Activated T-cell treated with anti-CD3 and anti-CD28 coated beads for 4 hours (primary cell): ENCODE results near the gene RERE.
"Not testable (repeated sequence)": the region's sequence is repeated elsewhere in the genome, so short reads cannot be mapped to it uniquely, and the experiment has no call there.

ENCODE experiments used
- DNase-seq: peaks from one replicate; pipeline ENCODE4 v3.0.0-alpha.2; 2020

Gene RERE

GRCh38 chr1:8747879-8748825 lies 69.3 kb downstream of the RERE start:
- DNase-seq, result no peak

GRCh38 chr1:8746554-8746953 lies 70.9 kb downstream of the RERE start:
- DNase-seq, result no peak

- DNase-seq, result no peak
These were observed 71.6 kb downstream of the RERE start for GRCh38 chr1:8745749-8746390.

- no peak for DNase-seq
These were observed 72.1 kb downstream of the RERE start for GRCh38 chr1:8745346-8745745.

- no peak for DNase-seq
These were observed 75.2 kb downstream of the RERE start for GRCh38 chr1:8742022-8742924.

GRCh38 chr1:8740034-8740449 lies 77.4 kb downstream of the RERE start:
- DNase-seq, result no peak

- DNase-seq, result no peak
These were observed 78.1 kb downstream of the RERE start for GRCh38 chr1:8739377-8739776.

GRCh38 chr1:8736927-8737326 lies 80.5 kb downstream of the RERE start:
- DNase-seq, result no peak

GRCh38 chr1:8733484-8733883 lies 84.0 kb downstream of the RERE start:
- no peak for DNase-seq

- DNase-seq, result no peak
These were observed 86.3 kb downstream of the RERE start for GRCh38 chr1:8731162-8731561.

- DNase-seq, result no peak
These were observed 89.0 kb downstream of the RERE start for GRCh38 chr1:8728464-8728863.

GRCh38 chr1:8727809-8728213 lies 89.6 kb downstream of the RERE start:
- no peak for DNase-seq

- DNase-seq, result not testable (repeated sequence)
These were observed 90.1 kb downstream of the RERE start for GRCh38 chr1:8727316-8727715.

- DNase-seq, result not testable (repeated sequence)
These were observed 90.6 kb downstream of the RERE start for GRCh38 chr1:8726801-8727186.

GRCh38 chr1:8723010-8723409 lies 94.4 kb downstream of the RERE start:
- DNase-seq, result no peak

- DNase-seq, result no peak
These were observed 95.1 kb downstream of the RERE start for GRCh38 chr1:8722366-8722765.

- no peak for DNase-seq
These were observed 95.6 kb downstream of the RERE start for GRCh38 chr1:8721679-8722324.

GRCh38 chr1:8720347-8720746 lies 97.1 kb downstream of the RERE start:
- no peak for DNase-seq

GRCh38 chr1:8718850-8719361 lies 98.5 kb downstream of the RERE start:
- DNase-seq, result no peak

- no peak for DNase-seq
These were observed 100.3 kb downstream of the RERE start for GRCh38 chr1:8717148-8717547.

- DNase-seq, result no peak
These were observed 101.2 kb downstream of the RERE start for GRCh38 chr1:8716238-8716637.

- no peak for DNase-seq
These were observed 103.3 kb downstream of the RERE start for GRCh38 chr1:8714173-8714572.
